HepG2 (cell line): ENCODE data around the gene GPN1. TPM values are rescaled to one million over a fixed set of nuclear protein-coding genes. Genes with fewer than 3 reads are reported as not detected.

Source experiments
- ATF5 ChIP-seq: sonication (generic); formaldehyde crosslinking; IDR thresholded peaks from 2 replicates; pipeline ENCODE4 v1.4.0; 2020; ENCODE audit warnings: mild to moderate bottlenecking, low read depth, missing genetic modification reagents
- EED ChIP-seq: sonication (generic); formaldehyde crosslinking; IDR thresholded peaks from 2 replicates; pipeline ENCODE4 v1.5.0; 2020; ENCODE audit warnings: mild to moderate bottlenecking, missing genetic modification reagents
- GFI1 ChIP-seq: sonication (generic); formaldehyde crosslinking; IDR thresholded peaks from 2 replicates; pipeline ENCODE4 v1.5.0; 2020; ENCODE audit warnings: missing genetic modification reagents, mild to moderate bottlenecking, borderline replicate concordance
- GLI4 ChIP-seq: sonication (generic); formaldehyde crosslinking; IDR thresholded peaks from 2 replicates; pipeline ENCODE4 v1.5.1; 2020; ENCODE audit warnings: missing genetic modification reagents, mild to moderate bottlenecking, moderate library complexity, borderline replicate concordance
- GMEB1 ChIP-seq: sonication (generic); formaldehyde crosslinking; IDR thresholded peaks from 2 replicates; pipeline ENCODE4 v1.5.1; 2020; ENCODE audit warnings: missing genetic modification reagents, mild to moderate bottlenecking, borderline replicate concordance
- KDM4B ChIP-seq: sonication (generic); formaldehyde crosslinking; IDR thresholded peaks from 2 replicates; pipeline ENCODE4 v1.4.0; 2020; ENCODE audit warnings: missing genetic modification reagents
- KLF12 ChIP-seq: sonication (generic); formaldehyde crosslinking; IDR thresholded peaks from 2 replicates; pipeline ENCODE4 v1.4.0; 2020; ENCODE audit warnings: missing genetic modification reagents, borderline replicate concordance
- MTA1 ChIP-seq: sonication (generic); formaldehyde crosslinking; IDR thresholded peaks from 2 replicates; pipeline ENCODE4 v1.4.0; 2020; ENCODE audit warnings: missing genetic modification reagents, mild to moderate bottlenecking, borderline replicate concordance
- NKX3-1 ChIP-seq: sonication (generic); formaldehyde crosslinking; IDR thresholded peaks from 2 replicates; pipeline ENCODE4 v1.5.0; 2020; ENCODE audit warnings: missing genetic modification reagents
- NR2F1 ChIP-seq, 2 experiments: fragments of 450-650 bp in 1 of 2; formaldehyde crosslinking in 1 of 2; IDR thresholded peaks; 2 replicates each; pipeline versions ENCODE4 v1.5.0 to v1.6.1; 2016 to 2020; ENCODE audit warnings: mild to moderate bottlenecking in 1 of 2, missing compliant biosample characterization in 1 of 2, missing genetic modification reagents in 1 of 2, moderate library complexity in 1 of 2
- PHF21A ChIP-seq: sonication (generic); formaldehyde crosslinking; IDR thresholded peaks from 2 replicates; pipeline ENCODE4 v1.5.0; 2020; ENCODE audit warnings: mild to moderate bottlenecking, missing genetic modification reagents
- PRDM4 ChIP-seq: sonication (generic); formaldehyde crosslinking; IDR thresholded peaks from 2 replicates; pipeline ENCODE4 v1.9.0; 2021; ENCODE audit warnings: missing genetic modification reagents, borderline replicate concordance
- SAP130 ChIP-seq: IDR thresholded peaks from 2 replicates; pipeline ENCODE4 v1.6.1; 2016; ENCODE audit warnings: low read depth
- SIN3B ChIP-seq: fragments of 150-350 bp; IDR thresholded peaks from 2 replicates; pipeline ENCODE4 v1.6.1; 2014; ENCODE audit warnings: low read length
- TOE1 ChIP-seq: sonication (generic); formaldehyde crosslinking; IDR thresholded peaks from 2 replicates; pipeline ENCODE4 v1.4.0; 2020; ENCODE audit warnings: mild to moderate bottlenecking, missing genetic modification reagents
- ZMYM2 ChIP-seq: sonication (generic); formaldehyde crosslinking; IDR thresholded peaks from 2 replicates; pipeline ENCODE4 v1.8.0; 2022; ENCODE audit warnings: mild to moderate bottlenecking, missing genetic modification reagents
- ZNF30 ChIP-seq: sonication (generic); formaldehyde crosslinking; IDR thresholded peaks from 2 replicates; pipeline ENCODE4 v1.5.0; 2020; ENCODE audit warnings: mild to moderate bottlenecking, missing genetic modification reagents
- ZNF549 ChIP-seq: sonication (generic); formaldehyde crosslinking; IDR thresholded peaks from 2 replicates; pipeline ENCODE4 v1.5.0; 2020; ENCODE audit warnings: missing genetic modification reagents
- ZNF550 ChIP-seq: sonication (generic); formaldehyde crosslinking; IDR thresholded peaks from 2 replicates; pipeline ENCODE4 v1.4.0; 2020; ENCODE audit warnings: mild to moderate bottlenecking, missing genetic modification reagents, borderline replicate concordance
- ZNF614 ChIP-seq: IDR thresholded peaks from 2 replicates; pipeline ENCODE4 v1.6.1; 2018; ENCODE audit warnings: missing biosample characterization, missing genetic modification reagents, inconsistent platforms, borderline replicate concordance
- ZNF660 ChIP-seq: sonication (generic); formaldehyde crosslinking; IDR thresholded peaks from 2 replicates; pipeline ENCODE4 v1.5.1; 2020; ENCODE audit warnings: mild to moderate bottlenecking, low read depth, missing genetic modification reagents, borderline replicate concordance
- ZNF766 ChIP-seq: sonication (generic); formaldehyde crosslinking; IDR thresholded peaks from 2 replicates; pipeline ENCODE4 v1.5.0; 2020; ENCODE audit warnings: missing genetic modification reagents, borderline replicate concordance
- ZSCAN25 ChIP-seq: sonication (generic); formaldehyde crosslinking; IDR thresholded peaks from 2 replicates; pipeline ENCODE4 v1.8.0; 2022; ENCODE audit warnings: mild to moderate bottlenecking, missing genetic modification reagents
- polyA plus RNA-seq, 8 experiments: library from polyadenylated mRNA; depleted of rRNA in 3 of 8; stranded (reverse) in 7 of 8; unstranded in 1 of 8; fragments of >200 nt; fragmentation: Illumina TruSeq in 4 of 8; extraction: Trizol in 4 of 8; gene quantifications; 2 replicates each; pipeline versions ENCODE4 v1.2.1 to v1.2.3, GENCODE V29; 2011 to 2016; ENCODE audit warnings: low read depth in 4 of 8, missing spikeins in 1 of 8, mixed read lengths in 1 of 8; ENCODE audit not compliant: insufficient read depth in 1 of 8
- total RNA-seq, 5 experiments: library from RNA; depleted of rRNA; stranded (reverse); fragments of >200 nt; fragmentation: Illumina TruSeq; extraction: Trizol; gene quantifications; 2 replicates each; pipeline ENCODE4 v1.2.3, GENCODE V29; 2016; ENCODE audit warnings: low read depth in 1 of 5
- TF ChIP-seq, protein P1 (sequence below): IDR thresholded peaks from 2 replicates; pipeline ENCODE4 v1.6.1; 2018; ENCODE audit warnings: missing genetic modification reagents, mild to moderate bottlenecking, missing compliant biosample characterization

Gene GPN1
- total and polyA plus RNA-seq, 2 of the 13 experiments (the other 11 are each of a cell fraction or from before 2014, with no cell fraction given), result 54.5 to 62.7 TPM

- TF ChIP-seq SAP130 (CRISPR knock-in tag), result peak; percentile 96
- TF ChIP-seq GFI1, result 0 out of 2 replicates have a peak, but pooled peaks have one; percentile 2
- TF ChIP-seq ZNF550 (CRISPR knock-in tag), result no peak
- TF ChIP-seq ZMYM2 (CRISPR knock-in tag), result peak; percentile 64; the same call in 1 of the 2 replicates
- TF ChIP-seq EED (CRISPR knock-in tag), result peak; percentile 92
- no peak for TF ChIP-seq PRDM4 (CRISPR knock-in tag)
- TF ChIP-seq NR2F1 (CRISPR knock-in tag; IDR thresholded peaks at IDR 0.05), result peak in 1 of 2 experiments; percentile 39; a peak in 1 of 4 replicates
- peak; percentile 36; the same call in 1 of the 2 replicates for TF ChIP-seq ZNF30 (CRISPR knock-in tag)
- TF ChIP-seq NKX3-1 (CRISPR knock-in tag), result peak; percentile 75; the same call in 1 of the 2 replicates
- TF ChIP-seq KDM4B (CRISPR knock-in tag), result peak; percentile 75; the same call in 1 of the 2 replicates
- no peak for TF ChIP-seq ATF5
- TF ChIP-seq ZNF614 (CRISPR knock-in tag), result peak; percentile 56; the same call in 1 of the 2 replicates
- peak; percentile 35; the same call in 1 of the 2 replicates for TF ChIP-seq MTA1 (CRISPR knock-in tag)
- peak; percentile 59; the same call in 1 of the 2 replicates for TF ChIP-seq ZSCAN25
- TF ChIP-seq GMEB1 (CRISPR knock-in tag), result peak; percentile 72
- no peak; the same call in 1 of the 2 replicates for TF ChIP-seq TOE1 (CRISPR knock-in tag)
- 0 out of 2 replicates have a peak, but pooled peaks have one; percentile 10 for TF ChIP-seq ZNF549 (CRISPR knock-in tag)
- no peak for TF ChIP-seq SIN3B
- no peak for TF ChIP-seq ZNF660 (CRISPR knock-in tag)
- TF ChIP-seq KLF12 (CRISPR knock-in tag), result peak; percentile 70
- peak; percentile 35; the same call in 1 of the 2 replicates for TF ChIP-seq ZNF766
- TF ChIP-seq, protein P1, sequence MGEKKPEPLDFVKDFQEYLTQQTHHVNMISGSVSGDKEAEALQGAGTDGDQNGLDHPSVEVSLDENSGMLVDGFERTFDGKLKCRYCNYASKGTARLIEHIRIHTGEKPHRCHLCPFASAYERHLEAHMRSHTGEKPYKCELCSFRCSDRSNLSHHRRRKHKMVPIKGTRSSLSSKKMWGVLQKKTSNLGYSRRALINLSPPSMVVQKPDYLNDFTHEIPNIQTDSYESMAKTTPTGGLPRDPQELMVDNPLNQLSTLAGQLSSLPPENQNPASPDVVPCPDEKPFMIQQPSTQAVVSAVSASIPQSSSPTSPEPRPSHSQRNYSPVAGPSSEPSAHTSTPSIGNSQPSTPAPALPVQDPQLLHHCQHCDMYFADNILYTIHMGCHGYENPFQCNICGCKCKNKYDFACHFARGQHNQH (CRISPR knock-in tag), result peak; percentile 68; the same call in 1 of the 2 replicates
- peak; percentile 41; the same call in 1 of the 2 replicates for TF ChIP-seq PHF21A (CRISPR knock-in tag)
- TF ChIP-seq GLI4 (CRISPR knock-in tag), result peak; percentile 42; the same call in 1 of the 2 replicates
Observed at GRCh38 chr2:27582695-27583389, 46.0 kb upstream of the GPN1 start, which contains the start of gene ZNF512 (continued).
